ENCODE measurements around the gene CAPN9. TPM values are rescaled to one million over a fixed set of nuclear protein-coding genes. Genes with fewer than 3 reads are reported as not detected.

The CAPN9 gene
- total RNA-seq, 1 donor from 2014 or later: 26.6 TPM

- H3K4me1 ChIP-seq: peaks cover under 1% of the 10 kb centered on the region
- TF ChIP-seq, protein P1, sequence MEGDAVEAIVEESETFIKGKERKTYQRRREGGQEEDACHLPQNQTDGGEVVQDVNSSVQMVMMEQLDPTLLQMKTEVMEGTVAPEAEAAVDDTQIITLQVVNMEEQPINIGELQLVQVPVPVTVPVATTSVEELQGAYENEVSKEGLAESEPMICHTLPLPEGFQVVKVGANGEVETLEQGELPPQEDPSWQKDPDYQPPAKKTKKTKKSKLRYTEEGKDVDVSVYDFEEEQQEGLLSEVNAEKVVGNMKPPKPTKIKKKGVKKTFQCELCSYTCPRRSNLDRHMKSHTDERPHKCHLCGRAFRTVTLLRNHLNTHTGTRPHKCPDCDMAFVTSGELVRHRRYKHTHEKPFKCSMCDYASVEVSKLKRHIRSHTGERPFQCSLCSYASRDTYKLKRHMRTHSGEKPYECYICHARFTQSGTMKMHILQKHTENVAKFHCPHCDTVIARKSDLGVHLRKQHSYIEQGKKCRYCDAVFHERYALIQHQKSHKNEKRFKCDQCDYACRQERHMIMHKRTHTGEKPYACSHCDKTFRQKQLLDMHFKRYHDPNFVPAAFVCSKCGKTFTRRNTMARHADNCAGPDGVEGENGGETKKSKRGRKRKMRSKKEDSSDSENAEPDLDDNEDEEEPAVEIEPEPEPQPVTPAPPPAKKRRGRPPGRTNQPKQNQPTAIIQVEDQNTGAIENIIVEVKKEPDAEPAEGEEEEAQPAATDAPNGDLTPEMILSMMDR (IDR thresholded peaks at IDR 0.05): no peak
- ATAC-seq: no peak
- H3K4me3 ChIP-seq: no peak overlapping the region
- H3K27ac ChIP-seq: no peak overlapping the region
- no peaks in the 10 kb centered on the region for H3K9me3 ChIP-seq
- no peak for DNase-seq
- H3K27me3 ChIP-seq (ENCODE audit: low read depth): no peaks in the 10 kb centered on the region
- intact Hi-C loops (cut with DNase I): no loop called here
- no peaks in the 10 kb centered on the region for H3K36me3 ChIP-seq
These were observed 84.6 kb downstream of the CAPN9 start for GRCh38 chr1:230831771-230832170.

DNA sequence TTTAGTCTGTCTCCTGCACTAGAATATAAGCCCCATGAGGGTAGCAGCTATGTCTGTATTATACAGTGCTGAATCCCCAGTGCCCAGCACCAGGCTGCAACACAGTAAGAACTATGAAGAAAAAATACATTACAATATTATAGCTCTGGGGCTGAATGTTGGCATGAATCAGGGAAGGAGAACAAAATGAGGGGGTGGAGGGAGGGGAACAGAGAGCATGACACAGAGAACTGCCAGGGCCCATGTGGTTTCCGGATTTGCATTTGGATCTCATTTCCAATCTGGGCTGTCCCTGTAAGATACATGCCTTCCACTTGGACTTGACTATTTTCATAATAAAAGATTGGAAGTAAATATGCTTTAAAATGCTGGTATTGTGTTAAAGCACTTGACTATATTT, 85.3 kb downstream of the CAPN9 start:
- Histone ChIP-seq H3K4me3 (no peak overlapping the region), H3K36me3 (peaks cover 5% of the 10 kb centered on the region), H3K27me3 (ENCODE audit: low read depth) (no peaks in the 10 kb centered on the region), H3K27ac (no peak overlapping the region), H3K4me1 (no peaks in the 10 kb centered on the region), H3K9me3 (no peaks in the 10 kb centered on the region)
- intact Hi-C loops (cut with DNase I): no loop called here
- no peak for DNase-seq
- no peak for ATAC-seq
- TF ChIP-seq, protein P1 (IDR thresholded peaks at IDR 0.05): no peak

DNA sequence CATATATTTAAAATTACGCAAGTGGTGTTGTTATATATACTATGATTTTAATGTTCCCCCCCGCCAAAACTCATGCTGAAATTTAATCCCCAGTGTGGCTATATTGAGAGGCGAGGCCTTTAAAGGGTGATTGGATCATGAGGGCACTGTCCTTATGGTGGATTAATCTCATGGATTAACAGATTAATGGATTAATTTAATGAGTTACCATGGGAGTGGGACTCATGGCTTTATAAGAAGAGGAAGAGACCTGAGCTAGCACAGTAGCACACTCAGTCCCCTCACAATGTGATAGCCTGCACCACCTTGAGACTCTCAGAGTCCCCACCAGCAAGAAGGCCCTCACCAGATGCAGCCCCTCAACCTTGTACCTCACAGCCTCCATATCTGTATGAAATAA, 86.3 kb downstream of the CAPN9 start:
- Histone ChIP-seq H3K36me3 (peaks cover 16% of the 10 kb centered on the region), H3K9me3 (no peaks in the 10 kb centered on the region), H3K4me1 (no peaks in the 10 kb centered on the region), H3K27ac (no peak overlapping the region), H3K27me3 (ENCODE audit: low read depth) (no peaks in the 10 kb centered on the region), H3K4me3 (no peak overlapping the region)
- ATAC-seq: no peak
- TF ChIP-seq, protein P1 (IDR thresholded peaks at IDR 0.05): no peak
- intact Hi-C loops (cut with DNase I): no loop called here
- DNase-seq: no peak

GRCh38 chr1:230834292-230834691, 87.1 kb downstream of the CAPN9 start:
- intact Hi-C loops (cut with DNase I): no loop called here

DNA sequence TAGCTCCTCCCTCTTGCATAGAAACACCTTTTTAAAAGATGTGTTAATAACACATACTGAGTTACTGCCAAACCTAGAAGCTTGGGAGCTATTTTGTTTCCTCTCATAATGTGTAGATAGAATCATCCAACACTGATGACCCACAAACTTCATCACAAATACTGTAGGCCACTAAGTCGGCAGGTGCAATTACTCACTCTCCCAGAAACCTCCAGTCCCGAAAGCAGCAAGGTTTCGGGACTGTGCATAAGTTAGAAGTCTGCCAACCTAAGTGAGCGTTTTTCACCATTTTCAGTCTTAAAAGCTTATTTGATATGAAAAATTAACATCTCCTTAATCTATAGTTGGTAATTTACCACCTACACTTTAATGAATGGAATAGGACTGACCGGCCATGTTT, 89.2 kb downstream of the CAPN9 start:
- ATAC-seq (no peak), DNase-seq (no peak)
- Histone ChIP-seq H3K36me3 (peaks cover 39% of the 10 kb centered on the region), H3K27ac (no peak overlapping the region), H3K27me3 (ENCODE audit: low read depth) (no peaks in the 10 kb centered on the region), H3K4me1 (no peaks in the 10 kb centered on the region), H3K9me3 (no peaks in the 10 kb centered on the region), H3K4me3 (no peak overlapping the region)
- intact Hi-C loops (cut with DNase I): no loop called here
- TF ChIP-seq, protein P1 (IDR thresholded peaks at IDR 0.05): no peak

More at GRCh38 chr1:230834292-230834691, 87.1 kb downstream of the CAPN9 start:
- TF ChIP-seq, protein P1 (IDR thresholded peaks at IDR 0.05): no peak
- Histone ChIP-seq H3K27me3 (ENCODE audit: low read depth) (no peaks in the 10 kb centered on the region), H3K9me3 (no peaks in the 10 kb centered on the region), H3K36me3 (peaks cover 24% of the 10 kb centered on the region), H3K4me1 (no peaks in the 10 kb centered on the region), H3K4me3 (no peak overlapping the region), H3K27ac (no peak overlapping the region)
- peak in 1 of 2 donors; percentile 15 for ATAC-seq
- DNase-seq: no peak

DNA sequence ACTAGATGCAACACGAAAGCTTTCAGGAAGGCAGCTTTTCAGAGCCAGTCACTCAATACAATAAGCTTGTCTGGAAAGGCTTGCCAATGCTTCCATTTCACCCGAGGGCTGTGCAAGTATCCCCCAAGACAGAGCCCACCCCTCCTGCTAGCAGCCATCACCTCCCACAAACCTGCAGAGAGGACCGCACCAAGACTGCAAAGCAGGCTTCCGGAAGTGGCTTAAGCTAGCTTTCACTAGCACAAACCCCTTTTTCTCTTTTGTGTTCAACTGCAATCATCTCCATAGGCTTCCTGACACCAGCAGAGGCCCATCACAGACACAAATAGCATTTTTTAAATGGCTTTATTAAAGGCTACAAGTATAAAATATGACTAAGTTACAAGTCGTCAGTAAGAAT, 89.6 kb downstream of the CAPN9 start:
- TF ChIP-seq, protein P1 (IDR thresholded peaks at IDR 0.05): no peak
- H3K36me3 ChIP-seq: peaks cover 44% of the 10 kb centered on the region
- no peaks in the 10 kb centered on the region for H3K9me3 ChIP-seq
- DNase-seq (no peak), ATAC-seq (no peak)
- intact Hi-C loops (cut with DNase I): no loop called here
- H3K27ac ChIP-seq: no peak overlapping the region
- no peaks in the 10 kb centered on the region for H3K27me3 ChIP-seq (ENCODE audit: low read depth)
- no peaks in the 10 kb centered on the region for H3K4me1 ChIP-seq
- H3K4me3 ChIP-seq: no peak overlapping the region
